Measurements from ENCODE around the gene PLA2G5. TPM values are rescaled to one million over a fixed set of nuclear protein-coding genes. Genes with fewer than 3 reads are reported as not detected.

The PLA2G5 gene
- total RNA-seq, 4 donors from 2014 or later = 0.60 to 14.5 (median 3.0) TPM

GRCh38 chr1:20112279-20113000, 42.4 kb downstream of the PLA2G5 start:
- no peak for ATAC-seq (ENCODE audit: low FRiP score)
- DNase-seq (ENCODE audit: low spot score) = no peak
- no peak for TF ChIP-seq CTCF (IDR thresholded peaks at IDR 0.05)

- no peak for DNase-seq (ENCODE audit: low spot score)
- no peak for TF ChIP-seq CTCF (IDR thresholded peaks at IDR 0.05)
- ATAC-seq (ENCODE audit: low FRiP score) = no peak
These were observed 44.1 kb downstream of the PLA2G5 start for GRCh38 chr1:20114021-20114648.

GRCh38 chr1:20115479-20115878, 45.5 kb downstream of the PLA2G5 start:
- no peak for DNase-seq (ENCODE audit: low spot score)
- TF ChIP-seq CTCF (IDR thresholded peaks at IDR 0.05) = no peak

GRCh38 chr1:20115916-20116315, 45.9 kb downstream of the PLA2G5 start:
- DNase-seq (ENCODE audit: low spot score) = no peak

More at GRCh38 chr1:20115479-20115878, 45.5 kb downstream of the PLA2G5 start:
- no peak for ATAC-seq (ENCODE audit: low FRiP score)

GRCh38 chr1:20117236-20117635, 47.2 kb downstream of the PLA2G5 start:
- no peak for TF ChIP-seq CTCF (IDR thresholded peaks at IDR 0.05)
- DNase-seq (ENCODE audit: low spot score) (no peak), ATAC-seq (ENCODE audit: low FRiP score) (no peak)

More at GRCh38 chr1:20115916-20116315, 45.9 kb downstream of the PLA2G5 start:
- no peak for TF ChIP-seq CTCF (IDR thresholded peaks at IDR 0.05)
- no peak for ATAC-seq (ENCODE audit: low FRiP score)

GRCh38 chr1:20119347-20119746, 49.4 kb downstream of the PLA2G5 start, which contains the start of gene PLA2G2D:
TSS of gene PLA2G2D (minus strand) at chr1:20119536. CDS start at chr1:20119498, 38 bp downstream.
- no peak for DNase-seq (ENCODE audit: low spot score)
- no peak for TF ChIP-seq CTCF (IDR thresholded peaks at IDR 0.05)
- no peak for ATAC-seq (ENCODE audit: low FRiP score)

GRCh38 chr1:20120796-20121195, 50.8 kb downstream of the PLA2G5 start:
- no peak for ATAC-seq (ENCODE audit: low FRiP score)
- DNase-seq (ENCODE audit: low spot score) = no peak
- TF ChIP-seq CTCF (IDR thresholded peaks at IDR 0.05) = no peak
